GM20431 (cell line): ENCODE measurements around the gene TPM3.
"Not testable (repeated sequence)": the region's sequence is repeated elsewhere in the genome, so short reads cannot be mapped to it uniquely, and the experiment has no call there.

Experiments
- in situ Hi-C: fragments of 300-500 bp; cut with MseI, MboI; formaldehyde crosslinking; loops from one replicate; pipeline ENCODE4 v1.15.0; 2020; ENCODE audit warnings: low sequenced_read_pairs; ENCODE audit not compliant: unreplicated experiment

Gene TPM3

GRCh38 chr1:154207262-154207661 is 15.4 kb upstream of the TPM3 start:
- in situ Hi-C loops, result no loop called here

- in situ Hi-C loops, result no loop called here
These were observed 14.3 kb upstream of the TPM3 start, which contains the start of gene CFAP141 for GRCh38 chr1:154206196-154206595. CFAP141 (minus strand) TSS chr1:154206333; CDS start chr1:154206307, 26 bp downstream.

GRCh38 chr1:154205778-154206177 is 13.9 kb upstream of the TPM3 start:
- in situ Hi-C loops, result not testable (repeated sequence)

DNA sequence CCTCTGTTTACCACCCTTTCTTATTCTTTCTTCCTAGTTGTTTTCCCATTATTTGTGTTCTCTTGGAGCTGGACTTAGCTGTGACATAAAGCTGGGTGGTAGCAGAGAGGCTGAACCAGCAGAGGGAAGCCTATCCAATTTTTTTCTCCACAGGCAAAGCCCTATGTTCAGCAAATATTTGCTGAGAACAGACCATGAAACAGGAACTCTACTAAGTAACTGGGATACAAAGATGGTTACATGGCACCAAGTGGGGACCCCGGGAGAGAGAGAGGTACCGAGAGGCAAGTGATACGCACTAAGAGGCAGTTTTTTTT is 7.6 kb upstream of the TPM3 start:
- in situ Hi-C loops, result no loop called here

DNA sequence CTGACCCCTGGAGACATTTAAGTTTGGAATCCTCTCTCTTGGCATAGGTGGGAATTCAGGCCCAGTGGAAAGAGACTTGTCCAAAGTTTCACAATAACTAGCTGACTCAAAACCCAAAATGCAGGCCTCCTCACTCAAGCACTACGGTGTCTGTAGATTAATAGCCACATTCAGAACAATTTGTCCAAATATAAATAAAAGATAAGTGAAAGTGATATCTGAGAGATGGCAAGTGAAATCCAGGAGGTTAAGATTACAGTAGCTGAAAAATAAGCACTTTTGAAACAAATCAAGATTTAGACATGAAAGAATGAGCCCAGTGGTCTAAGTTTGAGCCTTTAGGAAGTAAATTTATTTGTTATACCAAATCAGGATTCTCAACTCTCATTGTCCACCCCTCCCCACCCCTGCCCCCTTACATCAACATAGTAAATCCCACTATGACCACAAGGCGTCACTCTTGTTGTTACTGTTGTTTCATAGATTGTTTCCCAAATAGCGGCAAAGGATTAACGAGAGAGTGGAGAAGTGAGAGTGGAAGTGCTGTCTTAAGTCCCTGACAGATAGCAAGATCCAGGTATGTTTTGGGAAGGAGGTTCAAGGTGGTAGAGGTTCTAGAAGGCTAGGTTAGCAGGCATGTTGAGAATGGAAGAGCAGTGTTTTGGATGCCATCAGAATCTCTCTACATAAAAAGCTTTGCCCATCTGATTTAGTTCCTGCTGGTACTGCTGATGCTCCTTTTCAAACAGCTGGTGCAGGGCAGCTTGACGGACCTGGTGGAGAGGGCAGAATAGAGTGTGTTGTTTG is 7.1 kb upstream of the TPM3 start:
- in situ Hi-C loops, result no loop called here

- in situ Hi-C loops, result no loop called here
These were observed 1.9 kb upstream of the TPM3 start for GRCh38 chr1:154193821-154194220.

- in situ Hi-C loops, result no loop called here
These were observed 576 bp upstream of the TPM3 start for GRCh38 chr1:154192476-154192875.

- in situ Hi-C loops, result no loop called here
These were observed 1.4 kb downstream of the TPM3 start for GRCh38 chr1:154190550-154190949.

DNA sequence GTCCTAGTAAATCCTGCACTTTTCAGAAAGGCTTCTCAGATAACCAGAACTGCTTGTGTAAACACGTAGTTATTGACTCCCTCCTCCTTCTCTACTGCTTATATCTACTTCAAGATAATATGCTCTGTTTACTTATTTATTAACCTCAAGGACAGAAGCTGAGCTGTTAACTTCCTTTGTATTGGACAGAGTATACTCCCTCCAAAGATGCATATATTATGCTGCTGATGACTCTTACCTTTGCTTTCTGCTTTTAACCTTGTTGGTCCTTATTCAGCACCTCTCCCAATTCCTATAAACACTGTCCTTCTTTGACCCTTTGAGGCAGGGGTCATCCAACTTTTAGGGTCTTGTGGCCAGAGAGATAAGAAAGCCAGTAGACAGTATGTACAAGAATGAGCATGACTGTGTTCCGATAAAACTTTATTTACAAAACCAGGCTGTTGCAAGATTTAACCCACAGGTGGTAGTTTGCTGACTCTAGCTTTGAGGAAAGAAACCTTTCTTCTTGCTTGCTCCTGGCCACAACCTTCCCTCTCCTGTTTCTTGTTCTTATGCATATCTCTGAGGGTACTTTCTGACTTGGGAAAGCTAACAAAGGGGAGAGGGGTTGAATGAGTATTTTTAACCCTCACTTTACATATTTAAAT is 4.9 kb downstream of the TPM3 start:
- in situ Hi-C loops, result no loop called here

GRCh38 chr1:154186177-154186576 is 5.7 kb downstream of the TPM3 start:
- in situ Hi-C loops, result no loop called here

DNA sequence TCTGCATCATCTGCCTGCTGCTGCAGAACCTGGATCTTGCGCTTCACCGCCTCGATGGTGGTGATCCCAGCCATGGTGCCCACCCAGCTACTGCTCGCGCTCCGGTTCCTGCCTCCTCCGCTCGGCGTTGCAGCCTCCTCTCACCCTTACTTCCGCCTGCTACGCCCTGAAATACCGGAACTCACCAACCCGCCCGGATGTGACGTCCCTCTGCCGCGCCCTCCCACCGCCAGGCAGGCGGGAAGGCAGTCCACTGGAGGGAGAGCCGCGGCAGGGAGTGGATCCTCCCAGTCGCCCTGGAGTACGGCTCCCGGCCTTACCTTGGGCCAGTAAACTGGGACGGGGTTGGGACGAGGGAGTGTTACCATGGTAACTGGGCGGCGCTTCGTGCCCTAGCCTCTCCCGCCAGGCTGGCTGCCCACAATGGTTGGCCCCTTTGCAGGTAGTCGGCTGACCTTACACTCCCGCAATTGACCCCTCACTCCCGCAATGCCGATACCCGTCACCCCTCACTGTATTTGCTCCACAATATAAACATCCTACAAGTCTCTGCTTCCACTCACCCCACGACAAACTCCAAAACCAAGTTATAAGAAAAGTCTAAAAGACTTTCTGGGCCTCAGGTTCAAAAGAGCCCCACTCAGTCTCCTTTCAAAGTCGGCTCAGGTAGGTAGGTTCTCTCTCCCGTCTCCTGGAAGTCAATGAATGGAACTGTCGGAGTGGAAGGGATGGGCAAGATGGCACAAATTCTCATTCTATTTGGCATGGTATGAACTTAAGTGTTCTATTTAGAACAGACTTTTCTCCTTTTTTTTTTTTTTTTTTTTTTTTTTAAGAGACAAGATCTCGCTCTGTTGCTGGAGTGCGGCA is 8.6 kb downstream of the TPM3 start:
- in situ Hi-C loops, result no loop called here

- in situ Hi-C loops, result no loop called here
These were observed 9.4 kb downstream of the TPM3 start for GRCh38 chr1:154182344-154183045.

GRCh38 chr1:154181944-154182343 is 10.0 kb downstream of the TPM3 start:
- in situ Hi-C loops, result no loop called here

DNA sequence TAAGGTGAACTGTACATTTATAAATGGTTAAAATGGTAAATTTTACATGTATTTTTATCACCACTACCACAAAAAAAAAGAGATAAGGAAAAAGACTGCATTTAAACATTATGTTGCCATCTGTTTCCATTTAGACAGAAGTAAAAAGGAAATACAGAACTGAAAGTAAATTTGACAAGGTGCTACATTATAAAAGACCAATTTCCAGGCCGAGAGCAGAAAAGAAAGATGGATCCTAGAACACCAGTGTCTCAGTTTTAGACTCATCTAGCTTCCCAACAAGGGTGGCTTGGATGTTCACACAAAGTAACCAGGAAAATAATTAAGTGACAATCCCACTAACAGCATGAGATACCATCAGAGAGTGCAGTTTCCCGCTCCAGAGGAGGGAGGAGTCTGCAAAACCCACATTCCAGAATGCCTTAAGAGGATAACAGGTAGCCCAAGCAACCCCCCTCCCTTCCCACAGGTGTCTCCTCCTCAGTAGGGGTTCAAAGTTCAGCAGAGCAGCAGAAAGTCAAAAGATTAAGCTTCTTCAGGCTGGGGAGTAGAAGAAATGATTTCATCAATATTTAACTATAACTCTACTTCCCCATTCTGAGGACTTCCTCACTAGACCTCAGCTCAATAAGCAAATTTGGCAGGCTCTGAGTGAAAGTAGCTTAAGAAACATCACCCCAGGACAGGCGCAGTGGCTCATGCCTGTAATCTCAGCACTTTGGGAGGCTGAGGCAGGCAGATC is 11.8 kb downstream of the TPM3 start:
- in situ Hi-C loops, result no loop called here

- in situ Hi-C loops, result no loop called here
These were observed 12.7 kb downstream of the TPM3 start for GRCh38 chr1:154178911-154179811.

- in situ Hi-C loops, result no loop called here
These were observed 13.9 kb downstream of the TPM3 start for GRCh38 chr1:154178013-154178412.

GRCh38 chr1:154176337-154176736 is 15.6 kb downstream of the TPM3 start:
- in situ Hi-C loops, result no loop called here

- in situ Hi-C loops, result no loop called here
These were observed 17.2 kb downstream of the TPM3 start for GRCh38 chr1:154174654-154175053.

DNA sequence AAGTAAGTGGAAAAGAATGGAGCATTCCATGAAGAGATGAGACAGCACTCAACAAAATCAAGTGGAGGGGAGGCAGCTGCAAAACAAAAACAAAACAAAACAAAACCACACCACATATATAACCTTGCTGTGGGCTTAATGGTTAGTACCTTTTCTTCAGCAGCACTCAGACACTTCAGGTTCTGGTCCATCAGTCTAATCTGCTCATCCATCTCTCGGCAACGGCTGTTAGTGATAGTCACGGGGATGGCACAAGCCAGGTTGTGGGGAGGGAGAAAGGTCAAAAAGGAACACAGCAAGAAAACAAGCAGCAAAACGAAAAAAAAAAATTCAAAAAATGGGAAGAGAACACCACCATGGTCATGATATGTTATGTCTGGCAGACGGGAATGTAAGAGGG is 20.0 kb downstream of the TPM3 start:
- in situ Hi-C loops, result no loop called here
